Smooth muscle cell (in vitro differentiated cells): ENCODE data around the gene OR6Q1. TPM values are rescaled to one million over a fixed set of nuclear protein-coding genes. Genes with fewer than 3 reads are reported as not detected.

ENCODE experiments used
- polyA plus RNA-seq: library from polyadenylated mRNA; unstranded; fragments of >200 nt; fragmentation: Nextera tagmentation; extraction: Ambion mirVana; gene quantifications from 2 replicates; pipeline ENCODE4 v1.2.1, GENCODE V29; 2016
- small RNA-seq: library from RNA; depleted of rRNA; stranded (forward); fragments of <200 nt; gene quantifications from one replicate; pipeline ENCODE3, GENCODE V24; 2014
- total RNA-seq: library from RNA; depleted of rRNA; stranded (reverse); fragments of >200 nt; gene quantifications from 2 replicates; pipeline ENCODE4 v1.2.3, GENCODE V29; 2014

OR6Q1 gene
- total and polyA plus RNA-seq, 2 experiments from 2014 or later: not detected

Small RNAs within 50 kb of the gene (small RNA-seq; reads per million reads assigned to genes)
- gene RNU6-899P: not detected

Other genes with a start within 250 kb of the OR6Q1 start
- not detected in 2 replicates for gene OR9Q1, start 7.1 kb upstream of the OR6Q1 start, total RNA-seq
- gene OR9Q1, start 7.1 kb upstream of the OR6Q1 start, polyA plus RNA-seq: not detected in 2 replicates
- not detected in 2 replicates for gene OR9I1, start 94.6 kb downstream of the OR6Q1 start, total RNA-seq
- not detected in 2 replicates for gene OR9I1, start 94.6 kb downstream of the OR6Q1 start, polyA plus RNA-seq
- not detected in 2 replicates for gene OR9Q2, start 158.1 kb downstream of the OR6Q1 start, total RNA-seq
- gene OR9Q2, start 158.1 kb downstream of the OR6Q1 start, polyA plus RNA-seq: not detected in 2 replicates
- gene OR1S2, start 173.2 kb downstream of the OR6Q1 start, total RNA-seq: not detected in 2 replicates
- gene OR1S2, start 173.2 kb downstream of the OR6Q1 start, polyA plus RNA-seq: not detected in 2 replicates
- not detected in 2 replicates for gene OR1S1, start 181.8 kb downstream of the OR6Q1 start, total RNA-seq
- gene OR1S1, start 181.8 kb downstream of the OR6Q1 start, polyA plus RNA-seq: not detected in 2 replicates
- not detected in 2 replicates for gene OR10Q1, start 198.0 kb downstream of the OR6Q1 start, total RNA-seq
- gene OR10Q1, start 198.0 kb downstream of the OR6Q1 start, polyA plus RNA-seq: not detected in 2 replicates
- not detected in 2 replicates for gene OR10W1, start 237.3 kb downstream of the OR6Q1 start, total RNA-seq
- not detected in 2 replicates for gene OR10W1, start 237.3 kb downstream of the OR6Q1 start, polyA plus RNA-seq